ENCODE results near the gene GBP3.

DNA sequence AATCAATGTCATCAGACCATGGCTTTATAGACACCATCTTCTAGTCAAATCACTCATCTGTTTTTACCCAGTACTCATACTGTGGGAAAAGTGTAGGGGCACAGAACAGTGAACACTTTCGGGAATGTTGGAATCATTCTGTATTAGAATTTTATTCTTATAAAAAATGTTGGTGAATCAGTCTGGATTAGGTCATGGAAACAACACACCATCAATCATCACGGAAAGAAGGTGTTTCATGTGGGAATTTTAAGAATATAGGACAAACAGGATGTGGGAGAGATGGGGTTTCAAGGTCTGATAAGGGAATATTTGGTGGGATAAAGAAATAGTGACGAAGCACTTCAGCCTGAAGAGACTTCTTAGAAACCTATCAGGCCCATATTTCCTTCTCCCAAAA is 25.1 kb upstream of the GBP3 start:
- TF ChIP-seq, protein P1, sequence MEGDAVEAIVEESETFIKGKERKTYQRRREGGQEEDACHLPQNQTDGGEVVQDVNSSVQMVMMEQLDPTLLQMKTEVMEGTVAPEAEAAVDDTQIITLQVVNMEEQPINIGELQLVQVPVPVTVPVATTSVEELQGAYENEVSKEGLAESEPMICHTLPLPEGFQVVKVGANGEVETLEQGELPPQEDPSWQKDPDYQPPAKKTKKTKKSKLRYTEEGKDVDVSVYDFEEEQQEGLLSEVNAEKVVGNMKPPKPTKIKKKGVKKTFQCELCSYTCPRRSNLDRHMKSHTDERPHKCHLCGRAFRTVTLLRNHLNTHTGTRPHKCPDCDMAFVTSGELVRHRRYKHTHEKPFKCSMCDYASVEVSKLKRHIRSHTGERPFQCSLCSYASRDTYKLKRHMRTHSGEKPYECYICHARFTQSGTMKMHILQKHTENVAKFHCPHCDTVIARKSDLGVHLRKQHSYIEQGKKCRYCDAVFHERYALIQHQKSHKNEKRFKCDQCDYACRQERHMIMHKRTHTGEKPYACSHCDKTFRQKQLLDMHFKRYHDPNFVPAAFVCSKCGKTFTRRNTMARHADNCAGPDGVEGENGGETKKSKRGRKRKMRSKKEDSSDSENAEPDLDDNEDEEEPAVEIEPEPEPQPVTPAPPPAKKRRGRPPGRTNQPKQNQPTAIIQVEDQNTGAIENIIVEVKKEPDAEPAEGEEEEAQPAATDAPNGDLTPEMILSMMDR (IDR thresholded peaks at IDR 0.05): no peak
- TF ChIP-seq EP300 (IDR thresholded peaks at IDR 0.05): no peak

All from ovary (tissue), 3 donors.